ENCODE results near the gene SLC22A17.
"Not testable (repeated sequence)": the region's sequence is repeated elsewhere in the genome, so short reads cannot be mapped to it uniquely, and the experiment has no call there.

DNA sequence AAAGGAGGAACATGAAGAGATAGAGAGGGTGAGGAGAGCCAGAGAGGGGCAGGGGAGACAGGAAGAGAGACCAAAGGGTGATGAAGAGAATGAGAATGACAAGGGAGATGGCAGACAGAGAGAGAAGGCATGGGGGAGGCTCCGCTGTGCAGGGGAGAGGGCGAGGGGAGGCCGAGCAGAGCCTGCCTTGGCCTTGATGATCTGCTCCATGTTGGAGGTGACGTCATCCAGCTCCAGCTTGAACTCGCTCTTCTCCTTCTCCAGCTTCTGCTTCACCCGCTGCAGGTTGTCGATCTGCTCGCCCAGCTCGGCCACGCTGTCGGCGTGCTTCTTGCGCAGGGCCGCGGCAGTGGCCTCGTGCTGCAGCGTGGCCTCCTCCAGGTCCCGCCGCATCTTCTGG lies 37.2 kb upstream of the SLC22A17 start:
- not testable (repeated sequence) for TF ChIP-seq CTCF (optimal IDR thresholded peaks at IDR 0.05 in 1 of 3, IDR thresholded peaks at IDR 0.05 in 1 of 3, conservative IDR thresholded peaks at IDR 0.05 in 1 of 3; ENCODE audit: extremely low read depth in 1 of 3, insufficient read depth in 2 of 3, low read length in 3 of 3); EZH2 (IDR thresholded peaks at IDR 0.05; ENCODE audit: low read length)
